ENCODE data around the gene SLC22A7.
"Not testable (repeated sequence)": the region's sequence is repeated elsewhere in the genome, so short reads cannot be mapped to it uniquely, and the experiment has no call there.

The SLC22A7 gene

DNA sequence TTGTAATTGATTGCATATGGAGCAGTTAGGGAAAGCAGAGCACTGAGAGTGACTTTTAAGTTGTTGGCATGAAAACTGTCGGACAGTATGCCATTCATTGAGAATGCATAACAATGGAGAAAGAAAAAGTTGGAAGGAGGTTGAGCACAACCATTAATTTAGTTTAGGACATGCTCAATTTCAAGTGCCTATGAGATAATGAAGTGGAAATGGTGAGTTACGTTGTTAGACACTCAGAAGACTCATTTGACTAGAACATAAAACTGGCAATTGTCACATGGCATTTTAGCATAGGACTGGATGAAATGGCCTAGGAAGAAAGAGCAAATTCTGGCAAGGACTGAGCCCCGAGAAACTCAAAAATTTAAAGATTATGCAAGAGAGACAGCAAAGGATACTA lies 49.4 kb downstream of the SLC22A7 start:
- DNase-seq, result no peak

DNA sequence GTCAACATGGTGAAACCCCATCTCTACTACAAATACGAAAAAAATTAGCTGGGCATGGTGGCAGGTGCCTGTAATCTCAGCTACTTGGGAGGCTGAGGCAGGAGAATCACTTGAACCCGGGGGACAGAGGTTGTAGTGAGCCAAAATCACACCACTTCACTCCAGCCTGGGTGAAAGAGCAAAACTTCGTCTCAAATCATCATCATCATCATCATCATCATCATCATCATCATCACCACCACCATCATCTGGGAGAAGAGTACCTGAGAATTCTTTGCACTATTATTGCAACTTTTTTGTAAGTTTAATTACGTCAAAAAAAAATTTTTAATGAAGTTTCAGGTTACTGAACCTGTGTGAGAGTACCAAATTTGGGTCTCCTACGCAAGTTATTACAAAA lies 53.9 kb downstream of the SLC22A7 start:
- DNase-seq, result not testable (repeated sequence)
